ENCODE measurements around the gene ROPN1L. TPM values are rescaled to one million over a fixed set of nuclear protein-coding genes. Genes with fewer than 3 reads are reported as not detected.

Gene ROPN1L
- total and polyA plus RNA-seq, 2 of the 8 experiments (the other 6 are each of a cell fraction or from before 2014, with no cell fraction given): 0.24 to 0.73 TPM

- TF ChIP-seq TBP (IDR thresholded peaks at IDR 0.05; ENCODE audit: low read depth, low read length): no peak
- no peak for TF ChIP-seq TAF7 (optimal IDR thresholded peaks at IDR 0.05; ENCODE audit: borderline replicate concordance, low read depth, low read length)
Measured at GRCh38 chr5:10477943-10478342, 36.3 kb downstream of the ROPN1L start (continued).

Measured in H1 (cell line).